Anterior cingulate cortex (tissue), 58 donors: ENCODE results near the gene SLC17A2.
"Not testable (repeated sequence)": the region's sequence is repeated elsewhere in the genome, so short reads cannot be mapped to it uniquely, and the experiment has no call there.

Source experiments
- DNase-seq, 58 donors: peaks; one replicate each; lab custom pipeline; 2025; lab: John Stamatoyannopoulos, UW

Gene SLC17A2

GRCh38 chr6:25953733-25954132 lies 23.2 kb upstream of the SLC17A2 start:
- no peak for DNase-seq

- DNase-seq = no peak
Measured at GRCh38 chr6:25952535-25952934, 22.0 kb upstream of the SLC17A2 start.

- DNase-seq = no peak
Measured at GRCh38 chr6:25951296-25952032, 21.0 kb upstream of the SLC17A2 start.

GRCh38 chr6:25950297-25950696 lies 19.8 kb upstream of the SLC17A2 start:
- no peak for DNase-seq

- no peak for DNase-seq
Measured at GRCh38 chr6:25949695-25950094, 19.2 kb upstream of the SLC17A2 start.

GRCh38 chr6:25947492-25947891 lies 17.0 kb upstream of the SLC17A2 start:
- not testable (repeated sequence) for DNase-seq

- DNase-seq = no peak
Measured at GRCh38 chr6:25946631-25947030, 16.1 kb upstream of the SLC17A2 start.

GRCh38 chr6:25945738-25946137 lies 15.2 kb upstream of the SLC17A2 start:
- not testable (repeated sequence) for DNase-seq

GRCh38 chr6:25944688-25945574 lies 14.4 kb upstream of the SLC17A2 start:
- no peak for DNase-seq

GRCh38 chr6:25943887-25944286 lies 13.4 kb upstream of the SLC17A2 start:
- DNase-seq = no peak

GRCh38 chr6:25942561-25943147 lies 12.2 kb upstream of the SLC17A2 start:
- peak in 2 of 58 donors; percentile 4 to 33 for DNase-seq

- DNase-seq = no peak
Measured at GRCh38 chr6:25939593-25939992, 9.1 kb upstream of the SLC17A2 start.

- no peak for DNase-seq
Measured at GRCh38 chr6:25935953-25936352, 5.5 kb upstream of the SLC17A2 start.

GRCh38 chr6:25934735-25935313 lies 4.3 kb upstream of the SLC17A2 start:
- DNase-seq = no peak

- DNase-seq = no peak
Measured at GRCh38 chr6:25934156-25934555, 3.7 kb upstream of the SLC17A2 start.

- no peak for DNase-seq
Measured at GRCh38 chr6:25931411-25931709, 869 bp upstream of the SLC17A2 start.

- DNase-seq = not testable (repeated sequence)
Measured at GRCh38 chr6:25929785-25930184, 706 bp downstream of the SLC17A2 start.

- no peak for DNase-seq
Measured at GRCh38 chr6:25928562-25929324, 1.7 kb downstream of the SLC17A2 start.

GRCh38 chr6:25927756-25928216 lies 2.7 kb downstream of the SLC17A2 start:
- no peak for DNase-seq

- DNase-seq = no peak
Measured at GRCh38 chr6:25927178-25927577, 3.3 kb downstream of the SLC17A2 start.
